HL-60 (cell line): ENCODE measurements around the gene PCDH15.

Source experiments
- CTCF ChIP-seq: IDR thresholded peaks from one replicate; pipeline ENCODE4 v1.5.1; 2011; ENCODE audit warnings: low read length, control low read depth, inconsistent platforms; ENCODE audit not compliant: insufficient read depth
- POLR2AphosphoS5 ChIP-seq: IDR thresholded peaks from 2 replicates; pipeline ENCODE4 v1.6.1; 2012; ENCODE audit warnings: low read depth
- REST ChIP-seq: IDR thresholded peaks from 2 replicates; pipeline ENCODE4 v1.6.1; 2012; ENCODE audit warnings: low read depth; ENCODE audit not compliant: insufficient replicate concordance
- SPI1 ChIP-seq: IDR thresholded peaks from 2 replicates; pipeline ENCODE4 v1.6.1; 2012; ENCODE audit warnings: low read depth, mild to moderate bottlenecking, borderline replicate concordance

- TF ChIP-seq CTCF, result no peak
- TF ChIP-seq POLR2AphosphoS5, result no peak
- TF ChIP-seq REST, result no peak
- no peak for TF ChIP-seq SPI1
These were observed 481.7 kb downstream of the PCDH15 start for GRCh38 chr10:54319341-54319740.
